Smooth muscle cell (in vitro differentiated cells): ENCODE results near the gene NES. TPM values are rescaled to one million over a fixed set of nuclear protein-coding genes. Genes with fewer than 3 reads are reported as not detected.

ENCODE experiments used
- DNase-seq: peaks from one replicate; lab custom pipeline; 2025; ENCODE audit not compliant: unreplicated experiment; lab: John Stamatoyannopoulos, UW
- H2AFZ ChIP-seq: fragments of 200-600 bp; sonication (generic); 2 replicates; pipeline ENCODE4 v1.6.0; 2016; ENCODE audit warnings: antibody characterized with exemption, low read depth, mild to moderate bottlenecking
- H3F3A ChIP-seq: fragments of 200-600 bp; sonication (generic); 2 replicates; pipeline ENCODE4 v1.6.0; 2017; ENCODE audit warnings: antibody characterized with exemption, low read depth
- H3K27ac ChIP-seq: fragments of 200-600 bp; sonication (generic); 2 replicates; pipeline ENCODE4 v1.5.1; 2016; ENCODE audit warnings: low read depth, mild to moderate bottlenecking
- H3K27me3 ChIP-seq: fragments of 200-600 bp; sonication (generic); 2 replicates; pipeline ENCODE4 v1.6.1; 2016; ENCODE audit warnings: low read depth, mild to moderate bottlenecking
- H3K36me3 ChIP-seq: fragments of 200-600 bp; sonication (generic); 2 replicates; pipeline ENCODE4 v1.5.1; 2016; ENCODE audit warnings: low read depth
- H3K4me1 ChIP-seq: fragments of 200-600 bp; sonication (generic); 2 replicates; pipeline ENCODE4 v1.5.1; 2016; ENCODE audit warnings: low read depth
- H3K4me2 ChIP-seq: fragments of 200-600 bp; sonication (generic); 2 replicates; pipeline ENCODE4 v1.6.0; 2016; ENCODE audit warnings: mild to moderate bottlenecking
- H3K4me3 ChIP-seq: fragments of 200-600 bp; sonication (generic); 2 replicates; pipeline ENCODE4 v1.5.1; 2016; ENCODE audit warnings: mild to moderate bottlenecking
- H3K79me2 ChIP-seq: fragments of 200-600 bp; sonication (generic); 2 replicates; pipeline ENCODE4 v1.6.0; 2016; ENCODE audit warnings: low read depth, mild to moderate bottlenecking
- H3K9ac ChIP-seq: fragments of 200-600 bp; sonication (generic); 2 replicates; pipeline ENCODE4 v1.6.0; 2016; ENCODE audit warnings: low read depth
- H3K9me3 ChIP-seq: fragments of 200-600 bp; sonication (generic); replicated peaks from 2 replicates; pipeline ENCODE4 v1.5.1; 2016; ENCODE audit warnings: low read depth
- H4K20me1 ChIP-seq: fragments of 200-600 bp; sonication (generic); 2 replicates; pipeline ENCODE4 v1.6.0; 2016; ENCODE audit warnings: low read depth
- WGBS: methylation state at CpG from one replicate; pipeline ENCODE4 v1.1.7; 2016; ENCODE audit warnings: low lambda C conversion rate; 5-methylcytosine and 5-hydroxymethylcytosine counted together
- polyA plus RNA-seq: library from polyadenylated mRNA; unstranded; fragments of >200 nt; fragmentation: Nextera tagmentation; extraction: Ambion mirVana; gene quantifications from 2 replicates; pipeline ENCODE4 v1.2.1, GENCODE V29; 2016
- total RNA-seq: library from RNA; depleted of rRNA; stranded (reverse); fragments of >200 nt; gene quantifications from 2 replicates; pipeline ENCODE4 v1.2.3, GENCODE V29; 2014
- TF ChIP-seq, protein P1 (sequence below): fragments of 200-600 bp; sonication (generic); IDR thresholded peaks from 2 replicates; pipeline ENCODE4 v1.5.1; 2017; ENCODE audit warnings: borderline replicate concordance, mild to moderate bottlenecking, antibody characterized with exemption; ENCODE audit not compliant: insufficient read depth, poor library complexity, severe bottlenecking

Gene NES
- total and polyA plus RNA-seq, 2 experiments from 2014 or later, result 11.3 to 28.5 TPM

- DNase-seq, result no peak
- no peaks in the 10 kb centered on the region for H3K27me3 ChIP-seq
- H3K4me3 ChIP-seq, result peak overlapping the region; percentile 43
- H3K27ac ChIP-seq, result no peak overlapping the region
- peaks cover 46% of the 10 kb centered on the region for H3K4me1 ChIP-seq
- no peaks in the 10 kb centered on the region for H3K36me3 ChIP-seq
- 33% methylated on average over 9 of the region's 10 CpGs for WGBS
- TF ChIP-seq, protein P1, sequence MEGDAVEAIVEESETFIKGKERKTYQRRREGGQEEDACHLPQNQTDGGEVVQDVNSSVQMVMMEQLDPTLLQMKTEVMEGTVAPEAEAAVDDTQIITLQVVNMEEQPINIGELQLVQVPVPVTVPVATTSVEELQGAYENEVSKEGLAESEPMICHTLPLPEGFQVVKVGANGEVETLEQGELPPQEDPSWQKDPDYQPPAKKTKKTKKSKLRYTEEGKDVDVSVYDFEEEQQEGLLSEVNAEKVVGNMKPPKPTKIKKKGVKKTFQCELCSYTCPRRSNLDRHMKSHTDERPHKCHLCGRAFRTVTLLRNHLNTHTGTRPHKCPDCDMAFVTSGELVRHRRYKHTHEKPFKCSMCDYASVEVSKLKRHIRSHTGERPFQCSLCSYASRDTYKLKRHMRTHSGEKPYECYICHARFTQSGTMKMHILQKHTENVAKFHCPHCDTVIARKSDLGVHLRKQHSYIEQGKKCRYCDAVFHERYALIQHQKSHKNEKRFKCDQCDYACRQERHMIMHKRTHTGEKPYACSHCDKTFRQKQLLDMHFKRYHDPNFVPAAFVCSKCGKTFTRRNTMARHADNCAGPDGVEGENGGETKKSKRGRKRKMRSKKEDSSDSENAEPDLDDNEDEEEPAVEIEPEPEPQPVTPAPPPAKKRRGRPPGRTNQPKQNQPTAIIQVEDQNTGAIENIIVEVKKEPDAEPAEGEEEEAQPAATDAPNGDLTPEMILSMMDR, result no peak
- H3K9ac ChIP-seq, result no peak overlapping the region
- peaks cover 10% of the 10 kb centered on the region for H3F3A ChIP-seq
- no peaks in the 10 kb centered on the region for H3K79me2 ChIP-seq
- H3K4me2 ChIP-seq, result peak overlapping the region; percentile 85
- peak overlapping the region; percentile 90 for H2AFZ ChIP-seq
- H4K20me1 ChIP-seq, result no peaks in the 10 kb centered on the region
- no peaks in the 10 kb centered on the region for H3K9me3 ChIP-seq
Observed at GRCh38 chr1:156689953-156690674, 12.9 kb upstream of the NES start.

- Histone ChIP-seq H3K4me1 (peaks cover 41% of the 10 kb centered on the region), H3K4me3 (peak overlapping the region; percentile 43), H3K9me3 (no peaks in the 10 kb centered on the region), H3K79me2 (no peaks in the 10 kb centered on the region), H2AFZ (peak overlapping the region; percentile 90), H3K9ac (no peak overlapping the region), H3K4me2 (peak overlapping the region; percentile 85), H3K27me3 (no peaks in the 10 kb centered on the region), H4K20me1 (no peaks in the 10 kb centered on the region), H3F3A (peaks cover 5% of the 10 kb centered on the region), H3K36me3 (no peaks in the 10 kb centered on the region), H3K27ac (no peak overlapping the region)
- WGBS, result 3% methylated on average over 23 of the region's 23 CpGs
- TF ChIP-seq, protein P1, result peak; percentile 91
- peak; percentile 63 for DNase-seq
Observed at GRCh38 chr1:156689035-156689952, 12.1 kb upstream of the NES start.

- Histone ChIP-seq H2AFZ (no peak overlapping the region), H3K27ac (no peak overlapping the region), H3K4me2 (no peak overlapping the region), H3K9me3 (no peaks in the 10 kb centered on the region), H3K4me3 (no peak overlapping the region), H3K36me3 (no peaks in the 10 kb centered on the region), H3F3A (no peaks in the 10 kb centered on the region), H3K27me3 (no peaks in the 10 kb centered on the region), H3K4me1 (no peaks in the 10 kb centered on the region), H4K20me1 (no peaks in the 10 kb centered on the region), H3K9ac (no peak overlapping the region), H3K79me2 (no peaks in the 10 kb centered on the region)
- TF ChIP-seq, protein P1, result no peak
- no peak for DNase-seq
- WGBS, result 67% methylated on average over 5 of the region's 5 CpGs
Observed at GRCh38 chr1:156684227-156684782, 7.1 kb upstream of the NES start.
